ENCODE data around the gene PFKFB2.

Gene PFKFB2

GRCh38 chr1:207009945-207010344 is 43.1 kb upstream of the PFKFB2 start:
- H3K4me3 ChIP-seq (ENCODE audit: low read depth, low read length): no peak overlapping the region
- TF ChIP-seq CTCF (IDR thresholded peaks at IDR 0.05; ENCODE audit: low read depth, low read length): no peak

- no peak for TF ChIP-seq CTCF (IDR thresholded peaks at IDR 0.05; ENCODE audit: low read depth, low read length)
- H3K4me3 ChIP-seq (ENCODE audit: low read depth, low read length): no peak overlapping the region
Measured at GRCh38 chr1:207010726-207011125, 42.3 kb upstream of the PFKFB2 start.

- no peak for TF ChIP-seq CTCF (IDR thresholded peaks at IDR 0.05; ENCODE audit: low read depth, low read length)
- no peak overlapping the region for H3K4me3 ChIP-seq (ENCODE audit: low read depth, low read length)
Measured at GRCh38 chr1:207013321-207014085, 39.6 kb upstream of the PFKFB2 start.

- no peak overlapping the region for H3K4me3 ChIP-seq (ENCODE audit: low read depth, low read length)
- TF ChIP-seq CTCF (IDR thresholded peaks at IDR 0.05; ENCODE audit: low read depth, low read length): no peak
Measured at GRCh38 chr1:207014728-207015127, 38.3 kb upstream of the PFKFB2 start.

GRCh38 chr1:207015791-207016190 is 37.3 kb upstream of the PFKFB2 start:
- no peak for TF ChIP-seq CTCF (IDR thresholded peaks at IDR 0.05; ENCODE audit: low read depth, low read length)
- no peak overlapping the region for H3K4me3 ChIP-seq (ENCODE audit: low read depth, low read length)

DNA sequence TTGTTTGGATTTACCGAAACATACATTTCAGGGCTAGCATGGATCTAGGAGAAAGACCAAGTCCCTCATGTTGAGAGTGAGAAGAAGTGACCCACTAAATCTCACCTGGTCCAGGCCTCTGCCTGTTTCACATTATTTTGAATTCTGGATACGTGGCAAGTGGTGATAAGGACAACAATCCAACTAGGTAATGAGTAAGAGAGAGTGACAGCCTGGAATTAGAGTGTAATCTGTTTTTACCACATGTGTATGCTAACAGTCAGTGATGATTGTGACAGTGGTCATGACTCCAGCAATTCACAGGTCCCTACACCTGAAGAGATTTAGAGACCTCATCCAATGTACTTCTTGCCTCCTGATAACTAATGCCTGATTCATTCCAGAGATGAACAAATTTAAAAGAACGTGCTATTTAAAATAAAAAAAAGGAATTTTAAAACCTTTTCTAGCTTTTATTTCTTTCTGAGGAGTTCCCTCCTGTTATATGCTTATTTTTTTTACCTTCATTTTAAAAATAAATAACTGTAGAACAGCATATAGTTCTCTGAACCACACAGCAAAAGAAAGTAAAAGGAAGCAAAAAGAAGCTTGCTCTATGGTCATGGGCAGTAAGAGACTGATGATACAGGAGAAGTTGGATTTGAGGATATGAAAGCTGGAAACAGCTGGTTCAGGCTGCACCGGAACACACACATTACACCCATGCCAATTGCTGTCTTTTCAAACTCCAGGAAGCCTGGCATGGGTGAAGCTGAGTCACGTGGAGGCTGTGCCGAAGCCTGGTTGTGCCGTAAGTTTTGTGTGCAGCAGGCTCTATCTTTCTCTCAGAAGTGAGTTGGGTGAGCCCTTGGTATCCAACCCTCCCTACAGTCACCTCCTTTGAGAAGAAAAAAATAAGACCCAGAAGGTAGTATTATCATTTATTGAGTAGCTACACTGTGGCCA is 35.2 kb upstream of the PFKFB2 start:
- TF ChIP-seq CTCF (IDR thresholded peaks at IDR 0.05; ENCODE audit: low read depth, low read length): no peak
- H3K4me3 ChIP-seq (ENCODE audit: low read depth, low read length): no peak overlapping the region

DNA sequence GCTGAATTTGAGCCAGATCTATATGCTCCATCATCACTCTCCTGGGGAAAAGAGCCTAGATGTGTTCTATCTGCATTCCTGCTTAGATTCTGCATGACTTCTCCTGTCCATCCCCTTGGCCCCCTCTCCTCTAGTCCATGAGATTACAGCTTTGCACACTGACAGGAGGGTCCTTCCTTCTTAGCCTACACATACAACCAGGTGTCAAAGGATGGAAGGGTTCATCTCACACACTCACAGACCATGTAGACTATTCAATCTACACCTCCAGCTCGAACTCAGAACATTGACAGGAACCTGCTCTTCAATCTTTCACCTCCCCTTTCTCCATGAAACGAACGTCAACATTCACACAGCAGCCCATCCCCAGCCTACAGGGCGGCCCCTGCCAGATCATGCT is 34.4 kb upstream of the PFKFB2 start:
- TF ChIP-seq CTCF (IDR thresholded peaks at IDR 0.05; ENCODE audit: low read depth, low read length): no peak
- no peak overlapping the region for H3K4me3 ChIP-seq (ENCODE audit: low read depth, low read length)
